Breast epithelium (tissue), 4 donors: Measurements from ENCODE around the gene SLC5A9. TPM values are rescaled to one million over a fixed set of nuclear protein-coding genes. Genes with fewer than 3 reads are reported as not detected.

ENCODE experiments used
- DNase-seq, 2 donors: peaks; one replicate each; pipeline ENCODE4 v3.0.0-alpha.2; 2019; ENCODE audit warnings: low spot score in 2 of 2
- H3K27ac ChIP-seq, 2 donors: fragments of 200-600 bp; sonication (generic) in 1 of 2; one replicate each; pipeline ENCODE4 v1.5.1; 2016 to 2019; ENCODE audit warnings: mild to moderate bottlenecking in 1 of 2
- H3K27me3 ChIP-seq, 2 donors: fragments of 200-600 bp; sonication (generic) in 1 of 2; one replicate each; pipeline versions ENCODE4 v1.5.1 to v1.6.0; 2017 to 2019; ENCODE audit warnings: control low read depth in 1 of 2, mild to moderate bottlenecking in 1 of 2
- H3K36me3 ChIP-seq: fragments of 200-600 bp; one replicate; pipeline ENCODE4 v1.5.1; 2019
- H3K4me1 ChIP-seq, 2 donors: fragments of 200-600 bp; sonication (generic); one replicate each; pipeline ENCODE4 v1.5.1; 2016 to 2019; ENCODE audit warnings: control low read depth in 1 of 2
- H3K4me3 ChIP-seq, 3 donors: fragments of 200-600 bp; sonication (generic); 1 replicate in 2 of 3; 2 replicates in 1 of 3; pipeline ENCODE4 v1.5.1; 2016 to 2019; ENCODE audit warnings: mild to moderate bottlenecking in 3 of 3, moderate library complexity in 2 of 3
- H3K9me3 ChIP-seq, 2 donors: fragments of 200-600 bp; sonication (generic) in 1 of 2; one replicate each; pipeline ENCODE4 v1.5.1; 2016 to 2019; ENCODE audit warnings: control low read depth in 1 of 2
- CTCF ChIP-seq, 3 donors: fragments of 450-650 bp; IDR thresholded peaks; one replicate each; pipeline ENCODE4 v1.5.1; 2016 to 2017; ENCODE audit warnings: antibody characterized with exemption in 3 of 3, mild to moderate bottlenecking in 3 of 3, moderate library complexity in 3 of 3
- POLR2A ChIP-seq: fragments of 450-650 bp; IDR thresholded peaks from one replicate; pipeline ENCODE4 v1.6.1; 2016; ENCODE audit warnings: antibody characterized with exemption, mild to moderate bottlenecking, moderate library complexity
- POLR2AphosphoS5 ChIP-seq, 3 donors: sonication (generic); formaldehyde crosslinking; IDR thresholded peaks; one replicate each; pipeline ENCODE4 v1.6.1; 2017; ENCODE audit warnings: antibody characterized with exemption in 3 of 3
- intact Hi-C: fragments of 100-400 bp; cut with DNase I; formaldehyde crosslinking; loops from one replicate; pipeline ENCODE4 v1.15.1; 2023; ENCODE audit warnings: low total_unique reads
- total RNA-seq, 3 donors: library from RNA; depleted of rRNA; stranded (reverse); fragments of >200 nt; gene quantifications; one replicate each; pipeline ENCODE4 v1.1.0, GENCODE V29; 2016

Gene SLC5A9
- total RNA-seq, 3 donors from 2014 or later: 0.16 to 0.73 TPM; not detected in 1

- intact Hi-C loops: no loop called here
- H3K9me3 ChIP-seq: no peaks in the 10 kb centered on the region
- TF ChIP-seq POLR2AphosphoS5 (IDR thresholded peaks at IDR 0.05) (no peak), CTCF (IDR thresholded peaks at IDR 0.05) (no peak), POLR2A (no peak)
- no peak overlapping the region for H3K27ac ChIP-seq
- no peaks in the 10 kb centered on the region for H3K4me1 ChIP-seq
- no peaks in the 10 kb centered on the region for H3K36me3 ChIP-seq
- no peak for DNase-seq
- H3K4me3 ChIP-seq: no peak overlapping the region
- H3K27me3 ChIP-seq: no peaks in the 10 kb centered on the region
Observed at GRCh38 chr1:48245106-48245505, 22.6 kb downstream of the SLC5A9 start.

- H3K4me1 ChIP-seq: no peaks in the 10 kb centered on the region
- H3K27ac ChIP-seq: no peak overlapping the region
- no peak for TF ChIP-seq CTCF (IDR thresholded peaks at IDR 0.05)
- TF ChIP-seq POLR2A: no peak
- TF ChIP-seq POLR2AphosphoS5 (IDR thresholded peaks at IDR 0.05): no peak
- intact Hi-C loops: no loop called here
- peak; percentile 68 to 74 for DNase-seq
- H3K27me3 ChIP-seq: no peaks in the 10 kb centered on the region
- no peaks in the 10 kb centered on the region for H3K36me3 ChIP-seq
- H3K9me3 ChIP-seq: no peaks in the 10 kb centered on the region
- no peak overlapping the region for H3K4me3 ChIP-seq
Observed at GRCh38 chr1:48246727-48247126, 24.2 kb downstream of the SLC5A9 start.

- Histone ChIP-seq H3K4me1 (no peaks in the 10 kb centered on the region), H3K9me3 (no peaks in the 10 kb centered on the region), H3K4me3 (no peak overlapping the region), H3K27ac (no peak overlapping the region), H3K27me3 (no peaks in the 10 kb centered on the region), H3K36me3 (no peaks in the 10 kb centered on the region)
- TF ChIP-seq POLR2A: no peak
- TF ChIP-seq CTCF (IDR thresholded peaks at IDR 0.05): no peak
- no peak for TF ChIP-seq POLR2AphosphoS5 (IDR thresholded peaks at IDR 0.05)
- intact Hi-C loops: no loop called here
- no peak for DNase-seq
Observed at GRCh38 chr1:48248356-48248755, 25.8 kb downstream of the SLC5A9 start.

GRCh38 chr1:48249868-48250267, 27.4 kb downstream of the SLC5A9 start:
- DNase-seq: no peak
- intact Hi-C loops: no loop called here
- TF ChIP-seq CTCF (IDR thresholded peaks at IDR 0.05) (no peak), POLR2AphosphoS5 (IDR thresholded peaks at IDR 0.05) (no peak), POLR2A (no peak)
- Histone ChIP-seq H3K27me3 (no peaks in the 10 kb centered on the region), H3K36me3 (no peaks in the 10 kb centered on the region), H3K27ac (no peak overlapping the region), H3K4me3 (no peak overlapping the region), H3K4me1 (no peaks in the 10 kb centered on the region), H3K9me3 (no peaks in the 10 kb centered on the region)

GRCh38 chr1:48250572-48250971, 28.1 kb downstream of the SLC5A9 start:
- no peak overlapping the region for H3K4me3 ChIP-seq
- intact Hi-C loops: no loop called here
- H3K27ac ChIP-seq: no peak overlapping the region
- TF ChIP-seq POLR2A: no peak
- no peak for TF ChIP-seq CTCF (IDR thresholded peaks at IDR 0.05)
- TF ChIP-seq POLR2AphosphoS5 (IDR thresholded peaks at IDR 0.05): no peak
- no peaks in the 10 kb centered on the region for H3K4me1 ChIP-seq
- H3K27me3 ChIP-seq: no peaks in the 10 kb centered on the region
- no peaks in the 10 kb centered on the region for H3K9me3 ChIP-seq
- no peak for DNase-seq
- no peaks in the 10 kb centered on the region for H3K36me3 ChIP-seq
